WTC11 (cell line): Measurements from ENCODE around the gene WFDC2. TPM values are rescaled to one million over a fixed set of nuclear protein-coding genes. Genes with fewer than 3 reads are reported as not detected.

Experiments
- ATAC-seq: fragments of 200-7000 bp; cut with Tn5 transposase; 2 replicates; pipeline ENCODE4 v1.10.0; 2021; ENCODE audit warnings: mild to moderate bottlenecking, moderate library complexity
- CTCF ChIA-PET: fragments of 300-600 bp; sonication (Branson Sonifier 250); formaldehyde crosslinking; loops from one replicate; lab custom pipeline; 2021; ENCODE audit warnings: antibody characterized with exemption; lab: Charles Lee
- POLR2A ChIA-PET: fragments of 350-600 bp; sonication (Branson Sonifier 250); formaldehyde crosslinking; loops from one replicate; lab custom pipeline; 2021; ENCODE audit warnings: antibody characterized with exemption; lab: Charles Lee
- DNase-seq: peaks from one replicate; pipeline ENCODE4 v3.0.0; 2021; ENCODE audit warnings: low spot score
- H3K27ac Mint-ChIP-seq: 2 replicates; pipeline ENCODE4 v1.8.0; 2021; ENCODE audit warnings: mixed read lengths
- H3K27me3 Mint-ChIP-seq: 2 replicates; pipeline ENCODE4 v1.8.0; 2021; ENCODE audit warnings: low read depth, mild to moderate bottlenecking, moderate library complexity, mixed read lengths
- H3K36me3 Mint-ChIP-seq: 2 replicates; pipeline ENCODE4 v1.8.0; 2021; ENCODE audit warnings: mixed read lengths
- H3K4me1 Mint-ChIP-seq: 2 replicates; pipeline ENCODE4 v1.8.0; 2022; ENCODE audit warnings: mixed read lengths
- H3K4me3 Mint-ChIP-seq: 2 replicates; pipeline ENCODE4 v1.8.0; 2021; ENCODE audit warnings: mild to moderate bottlenecking, moderate library complexity, mixed read lengths
- H3K9me3 Mint-ChIP-seq: 2 replicates; pipeline ENCODE4 v1.8.0; 2021; ENCODE audit warnings: mixed read lengths
- CREM ChIP-seq: sonication (generic); formaldehyde crosslinking; IDR thresholded peaks from 2 replicates; pipeline ENCODE4 v1.8.1; 2022; ENCODE audit warnings: mild to moderate bottlenecking, missing genetic modification reagents, moderate library complexity
- E2F4 ChIP-seq: sonication (generic); formaldehyde crosslinking; IDR thresholded peaks from 2 replicates; pipeline ENCODE4 v1.8.1; 2022; ENCODE audit warnings: low read depth, mild to moderate bottlenecking, moderate library complexity, missing genetic modification reagents, borderline replicate concordance
- E2F5 ChIP-seq: sonication (generic); formaldehyde crosslinking; IDR thresholded peaks from 2 replicates; pipeline ENCODE4 v1.8.1; 2022; ENCODE audit warnings: mild to moderate bottlenecking, moderate library complexity, missing genetic modification reagents
- ERG ChIP-seq: fragments of 250-450 bp; sonication (Bioruptor Pico); IDR thresholded peaks from 2 replicates; pipeline ENCODE4 v1.8.0; 2021; ENCODE audit warnings: mild to moderate bottlenecking
- FOXJ3 ChIP-seq: sonication (generic); formaldehyde crosslinking; IDR thresholded peaks from 2 replicates; pipeline ENCODE4 v1.9.0; 2021; ENCODE audit warnings: missing genetic modification reagents, mild to moderate bottlenecking, borderline replicate concordance
- GTF2I ChIP-seq: fragments of 250-450 bp; sonication (Bioruptor Pico); conservative IDR thresholded peaks from 2 replicates; pipeline ENCODE4 v1.4.0; 2021; ENCODE audit warnings: mild to moderate bottlenecking
- IRF2 ChIP-seq: sonication (generic); formaldehyde crosslinking; IDR thresholded peaks from 2 replicates; pipeline ENCODE4 v1.8.0; 2022; ENCODE audit warnings: low read depth, missing genetic modification reagents, borderline replicate concordance
- KAT7 ChIP-seq: sonication (generic); formaldehyde crosslinking; IDR thresholded peaks from 2 replicates; pipeline ENCODE4 v1.8.1; 2023; ENCODE audit warnings: missing genetic modification reagents, mild to moderate bottlenecking, borderline replicate concordance
- MXD4 ChIP-seq: fragments of 250-450 bp; sonication (Bioruptor Pico); IDR thresholded peaks from 2 replicates; pipeline ENCODE4 v1.8.0; 2021; ENCODE audit warnings: mild to moderate bottlenecking, moderate library complexity, borderline replicate concordance
- MYBL2 ChIP-seq: sonication (generic); formaldehyde crosslinking; IDR thresholded peaks from 2 replicates; pipeline ENCODE4 v1.8.1; 2023; ENCODE audit warnings: mild to moderate bottlenecking, moderate library complexity, missing genetic modification reagents
- NR3C1 ChIP-seq: sonication (generic); formaldehyde crosslinking; conservative IDR thresholded peaks from 2 replicates; pipeline ENCODE4 v1.8.1; 2023; ENCODE audit warnings: low read depth, mild to moderate bottlenecking, missing genetic modification reagents
- RELA ChIP-seq: sonication (generic); formaldehyde crosslinking; IDR thresholded peaks from 2 replicates; pipeline ENCODE4 v1.8.1; 2022; ENCODE audit warnings: missing genetic modification reagents, mild to moderate bottlenecking, borderline replicate concordance
- ZBTB21 ChIP-seq: sonication (generic); formaldehyde crosslinking; IDR thresholded peaks from 2 replicates; pipeline ENCODE4 v1.8.1; 2023; ENCODE audit warnings: mild to moderate bottlenecking, missing genetic modification reagents, borderline replicate concordance
- ZBTB43 ChIP-seq: sonication (generic); formaldehyde crosslinking; IDR thresholded peaks from 2 replicates; pipeline ENCODE4 v1.8.1; 2023; ENCODE audit warnings: mild to moderate bottlenecking, missing genetic modification reagents
- ZMAT4 ChIP-seq: fragments of 250-450 bp; sonication (Bioruptor Pico); IDR thresholded peaks from 2 replicates; pipeline ENCODE4 v1.9.0; 2021; ENCODE audit warnings: mild to moderate bottlenecking
- ZNF219 ChIP-seq: sonication (generic); formaldehyde crosslinking; IDR thresholded peaks from 2 replicates; pipeline ENCODE4 v1.8.0; 2023; ENCODE audit warnings: missing genetic modification reagents, mild to moderate bottlenecking, borderline replicate concordance
- total RNA-seq: library from RNA; stranded (reverse); gene quantifications from 3 replicates; pipeline ENCODE4 v1.2.3, GENCODE V29; 2021
- TF ChIP-seq, protein P1 (sequence below): sonication (generic); formaldehyde crosslinking; IDR thresholded peaks from 2 replicates; pipeline ENCODE4 v1.8.1; 2023; ENCODE audit warnings: mild to moderate bottlenecking, missing genetic modification reagents, moderate library complexity
- TF ChIP-seq, protein P2 (sequence below): sonication (generic); formaldehyde crosslinking; IDR thresholded peaks from 2 replicates; pipeline ENCODE4 v1.8.1; 2022; ENCODE audit warnings: missing genetic modification reagents, borderline replicate concordance
- TF ChIP-seq, protein P3 (sequence below): sonication (generic); formaldehyde crosslinking; IDR thresholded peaks from 2 replicates; pipeline ENCODE4 v1.8.0; 2023; ENCODE audit warnings: missing genetic modification reagents

The WFDC2 gene
- total RNA-seq, 1 experiment from 2014 or later, result 76.4 TPM

DNA sequence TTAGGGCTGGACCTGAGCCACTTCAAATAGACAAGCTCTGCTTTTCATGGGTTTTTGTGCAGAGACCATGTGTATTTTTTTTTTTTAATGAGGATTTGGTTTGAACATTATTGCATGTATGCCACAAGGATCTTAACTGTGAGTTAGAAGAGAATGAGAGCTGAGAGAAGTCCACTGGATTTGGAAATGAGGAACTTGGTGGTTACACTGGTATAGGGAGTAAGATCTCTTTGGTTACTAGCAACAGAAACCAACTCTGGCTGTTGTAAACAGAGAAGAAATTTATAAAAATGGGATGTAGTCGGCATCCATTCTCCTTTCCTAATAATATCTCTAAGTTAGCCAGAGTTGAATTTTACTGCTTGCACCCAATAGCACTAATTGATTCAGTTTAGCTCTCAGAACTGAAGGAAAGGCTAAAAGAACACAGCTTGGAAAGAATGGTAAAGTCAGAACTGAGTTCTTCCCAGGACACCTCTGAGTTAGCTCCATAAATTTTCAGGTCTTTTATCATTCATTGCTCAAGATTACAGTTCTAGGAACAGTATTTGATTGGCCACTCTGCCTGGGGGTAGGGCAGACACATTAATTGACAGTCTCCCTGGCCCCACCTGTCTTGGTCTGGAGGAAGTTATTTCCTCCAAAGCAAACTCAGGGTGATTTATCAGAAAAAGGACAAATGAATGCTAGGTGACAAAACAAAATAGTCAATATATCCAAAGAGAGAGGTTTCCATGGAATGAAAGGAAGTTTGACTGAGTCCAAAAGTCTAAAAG lies 3.9 kb upstream of the WFDC2 start:
- no peak for TF ChIP-seq KAT7
- TF ChIP-seq E2F4 (CRISPR knock-in tag), result no peak
- TF ChIP-seq ZBTB21 (CRISPR knock-in tag), result no peak
- no peak for TF ChIP-seq ZBTB43 (CRISPR knock-in tag)
- no peak for TF ChIP-seq ZNF219 (CRISPR knock-in tag)
- no peak for TF ChIP-seq ZMAT4
- TF ChIP-seq, protein P1, sequence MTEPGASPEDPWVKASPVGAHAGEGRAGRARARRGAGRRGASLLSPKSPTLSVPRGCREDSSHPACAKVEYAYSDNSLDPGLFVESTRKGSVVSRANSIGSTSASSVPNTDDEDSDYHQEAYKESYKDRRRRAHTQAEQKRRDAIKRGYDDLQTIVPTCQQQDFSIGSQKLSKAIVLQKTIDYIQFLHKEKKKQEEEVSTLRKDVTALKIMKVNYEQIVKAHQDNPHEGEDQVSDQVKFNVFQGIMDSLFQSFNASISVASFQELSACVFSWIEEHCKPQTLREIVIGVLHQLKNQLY (CRISPR knock-in tag), result no peak
- TF ChIP-seq, protein P2, sequence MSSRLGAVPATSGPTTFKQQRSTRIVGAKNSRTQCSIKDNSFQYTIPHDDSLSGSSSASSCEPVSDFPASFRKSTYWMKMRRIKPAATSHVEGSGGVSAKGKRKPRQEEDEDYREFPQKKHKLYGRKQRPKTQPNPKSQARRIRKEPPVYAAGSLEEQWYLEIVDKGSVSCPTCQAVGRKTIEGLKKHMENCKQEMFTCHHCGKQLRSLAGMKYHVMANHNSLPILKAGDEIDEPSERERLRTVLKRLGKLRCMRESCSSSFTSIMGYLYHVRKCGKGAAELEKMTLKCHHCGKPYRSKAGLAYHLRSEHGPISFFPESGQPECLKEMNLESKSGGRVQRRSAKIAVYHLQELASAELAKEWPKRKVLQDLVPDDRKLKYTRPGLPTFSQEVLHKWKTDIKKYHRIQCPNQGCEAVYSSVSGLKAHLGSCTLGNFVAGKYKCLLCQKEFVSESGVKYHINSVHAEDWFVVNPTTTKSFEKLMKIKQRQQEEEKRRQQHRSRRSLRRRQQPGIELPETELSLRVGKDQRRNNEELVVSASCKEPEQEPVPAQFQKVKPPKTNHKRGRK, result no peak
- ChIA-PET CTCF (interaction anchor here (0.6 to 4.2 kb wide), 14 partner anchors 14 to 327 kb away, joined by 3 to 25 read pairs (median 5); partner anchors contain the start of genes MATN4 and SYS1), POLR2A (interaction anchor here (0.9 kb wide), 1 partner anchor 22 kb away, joined by 3 read pairs; no protein-coding TSS in a partner anchor)
- DNase-seq, result no peak
- Mint-ChIP-seq H3K4me1 (peaks cover 30% of the 10 kb centered on the region), H3K27me3 (peaks cover 7% of the 10 kb centered on the region; the same call in 1 of the 2 replicates), H3K27ac (no peak overlapping the region), H3K36me3 (no peaks in the 10 kb centered on the region), H3K4me3 (no peak overlapping the region), H3K9me3 (no peaks in the 10 kb centered on the region)
- no peak for ATAC-seq

DNA sequence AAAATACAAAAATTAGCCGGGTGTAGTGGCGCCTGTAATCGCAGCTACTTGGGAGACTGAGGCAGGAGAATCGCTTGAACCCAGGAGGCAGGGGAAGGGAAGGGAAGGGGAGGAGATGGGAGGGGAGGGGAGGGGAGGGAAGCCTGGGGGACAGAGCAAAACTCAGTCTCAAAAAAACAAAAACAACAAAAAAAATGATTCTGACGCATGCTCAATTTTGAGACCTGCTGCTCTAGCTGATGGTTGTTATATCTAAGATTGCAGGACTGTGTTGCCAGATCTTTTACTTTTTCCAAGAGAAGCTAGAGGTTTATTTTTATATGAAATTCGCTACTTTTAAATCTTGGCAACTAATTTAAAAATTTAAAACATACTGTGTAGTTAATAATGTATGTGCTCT lies 2.4 kb upstream of the WFDC2 start:
- no peak for TF ChIP-seq CREM (CRISPR knock-in tag)
- no peak for TF ChIP-seq RELA (CRISPR knock-in tag)
- TF ChIP-seq MYBL2 (CRISPR knock-in tag), result no peak
- Mint-ChIP-seq H3K4me3 (no peak overlapping the region), H3K27ac (no peak overlapping the region), H3K27me3 (peaks cover 7% of the 10 kb centered on the region), H3K4me1 (peaks cover 39% of the 10 kb centered on the region), H3K36me3 (peaks cover 12% of the 10 kb centered on the region), H3K9me3 (no peaks in the 10 kb centered on the region)
- ChIA-PET CTCF (interaction anchor here (0.6 to 4.2 kb wide), 13 partner anchors 8 to 304 kb away, joined by 3 to 24 read pairs (median 5); no protein-coding TSS in a partner anchor), POLR2A (no interaction called here)
- no peak for ATAC-seq
- no peak for DNase-seq

DNA sequence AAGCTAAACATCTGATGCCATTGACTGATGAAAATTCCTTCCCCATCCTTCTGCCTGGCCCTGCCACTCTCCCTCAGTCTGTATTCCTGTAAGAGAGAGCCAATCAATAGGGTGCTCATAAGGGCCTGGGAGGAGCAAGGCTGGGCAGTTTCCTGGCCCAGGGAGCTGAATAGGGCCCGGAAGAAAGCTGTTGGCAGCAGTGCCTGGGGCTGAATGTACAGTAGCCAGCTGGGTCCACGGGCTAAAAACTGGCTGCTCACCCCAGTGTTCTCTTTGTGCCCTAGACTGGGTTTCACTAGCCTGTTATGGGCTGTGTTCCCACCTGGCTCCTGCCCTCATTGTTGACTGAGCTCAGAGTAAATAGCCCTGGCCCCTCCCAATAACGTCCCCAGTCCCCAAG lies 1.7 kb upstream of the WFDC2 start:
- CTCF ChIA-PET, result interaction anchor here (0.5 to 4.2 kb wide), 12 partner anchors 9 to 303 kb away, joined by 3 to 24 read pairs (median 4); no protein-coding TSS in a partner anchor
- ATAC-seq, result peak; percentile 12; the same call in 1 of the 2 replicates
- TF ChIP-seq, protein P3, sequence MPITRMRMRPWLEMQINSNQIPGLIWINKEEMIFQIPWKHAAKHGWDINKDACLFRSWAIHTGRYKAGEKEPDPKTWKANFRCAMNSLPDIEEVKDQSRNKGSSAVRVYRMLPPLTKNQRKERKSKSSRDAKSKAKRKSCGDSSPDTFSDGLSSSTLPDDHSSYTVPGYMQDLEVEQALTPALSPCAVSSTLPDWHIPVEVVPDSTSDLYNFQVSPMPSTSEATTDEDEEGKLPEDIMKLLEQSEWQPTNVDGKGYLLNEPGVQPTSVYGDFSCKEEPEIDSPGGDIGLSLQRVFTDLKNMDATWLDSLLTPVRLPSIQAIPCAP, result no peak
- no peak for TF ChIP-seq ZMAT4
- TF ChIP-seq IRF2 (CRISPR knock-in tag), result no peak
- no peak for TF ChIP-seq GTF2I
- no peak for TF ChIP-seq MXD4 (CRISPR knock-in tag)
- TF ChIP-seq FOXJ3 (CRISPR knock-in tag), result no peak
- TF ChIP-seq ERG, result no peak
- TF ChIP-seq E2F4 (CRISPR knock-in tag), result no peak
- no peak for TF ChIP-seq NR3C1 (CRISPR knock-in tag)
- no peak for TF ChIP-seq E2F5 (CRISPR knock-in tag)

More for the DNA sequence above, 1.7 kb upstream of the WFDC2 start:
- no peak overlapping the region for H3K4me3 Mint-ChIP-seq
- H3K36me3 Mint-ChIP-seq, result peaks cover 19% of the 10 kb centered on the region
- POLR2A ChIA-PET, result no interaction called here
- DNase-seq, result no peak
- H3K9me3 Mint-ChIP-seq, result no peaks in the 10 kb centered on the region
- H3K27ac Mint-ChIP-seq, result no peak overlapping the region
- H3K27me3 Mint-ChIP-seq, result peaks cover 7% of the 10 kb centered on the region
- H3K4me1 Mint-ChIP-seq, result peaks cover 39% of the 10 kb centered on the region
